Type B pancreatic cell (in vitro differentiated cells): ENCODE measurements around the gene RANBP10. TPM values are rescaled to one million over a fixed set of nuclear protein-coding genes. Genes with fewer than 3 reads are reported as not detected.
A peak's percentile ranks its signal among the peaks of the same experiment; 100 is the strongest.

ENCODE experiments used
- DNase-seq: peaks from one replicate; pipeline ENCODE4 v3.0.0; 2021; ENCODE audit warnings: mixed read lengths; ENCODE audit not compliant: unreplicated experiment; ENCODE audit errors: extremely low spot score
- H3K27ac Mint-ChIP-seq: 2 replicates; pipeline ENCODE4 v1.8.0; 2021; ENCODE audit warnings: mild to moderate bottlenecking, mixed read lengths
- H3K27me3 Mint-ChIP-seq: 2 replicates; pipeline ENCODE4 v1.8.0; 2021; ENCODE audit warnings: mixed read lengths
- H3K36me3 Mint-ChIP-seq: 2 replicates; pipeline ENCODE4 v1.8.0; 2021; ENCODE audit warnings: mixed read lengths
- H3K4me1 Mint-ChIP-seq: one replicate; pipeline ENCODE4 v1.8.0; 2021; ENCODE audit warnings: mixed read lengths; ENCODE audit not compliant: unreplicated experiment
- H3K4me3 Mint-ChIP-seq: 2 replicates; pipeline ENCODE4 v1.8.0; 2021; ENCODE audit warnings: mild to moderate bottlenecking, mixed read lengths
- H3K9me3 Mint-ChIP-seq: 2 replicates; pipeline ENCODE4 v1.8.0; 2021; ENCODE audit warnings: mixed read lengths
- total RNA-seq: library from RNA; stranded (reverse); gene quantifications from 2 replicates; pipeline ENCODE4 v1.2.1, GENCODE V29; 2021; ENCODE audit warnings: low replicate concordance
- TF ChIP-seq, protein P1 (sequence below): fragments of 200-600 bp; sonication (generic); conservative IDR thresholded peaks from 2 replicates; pipeline ENCODE4 v1.5.0; 2021; ENCODE audit warnings: antibody characterized with exemption, mild to moderate bottlenecking

RANBP10 gene
- total RNA-seq, 1 donor from 2014 or later, result 27.3 TPM

DNA sequence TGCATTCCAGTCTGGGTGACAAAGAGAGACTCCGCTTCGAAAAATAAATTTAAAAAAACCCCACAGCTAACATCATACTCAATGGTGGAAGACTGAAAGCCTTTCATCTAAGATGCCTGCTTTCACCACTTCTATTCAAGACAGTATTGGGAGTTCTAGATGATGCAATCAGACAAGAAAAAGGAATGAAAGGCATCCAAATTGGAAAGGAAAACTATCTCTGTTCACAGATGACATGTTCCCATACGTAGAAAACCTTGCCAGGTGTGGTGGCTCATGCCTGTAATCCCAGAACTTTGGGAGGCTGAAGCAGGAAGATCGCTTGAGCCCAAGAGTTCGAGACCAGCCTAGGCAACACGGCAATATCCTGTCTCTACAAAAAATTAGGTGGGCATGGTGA, 31.1 kb downstream of the RANBP10 start:
- no peak for DNase-seq
- no peaks in the 10 kb centered on the region for H3K27me3 Mint-ChIP-seq
- H3K36me3 Mint-ChIP-seq, result peaks cover 19% of the 10 kb centered on the region
- H3K9me3 Mint-ChIP-seq, result no peaks in the 10 kb centered on the region
- TF ChIP-seq, protein P1, sequence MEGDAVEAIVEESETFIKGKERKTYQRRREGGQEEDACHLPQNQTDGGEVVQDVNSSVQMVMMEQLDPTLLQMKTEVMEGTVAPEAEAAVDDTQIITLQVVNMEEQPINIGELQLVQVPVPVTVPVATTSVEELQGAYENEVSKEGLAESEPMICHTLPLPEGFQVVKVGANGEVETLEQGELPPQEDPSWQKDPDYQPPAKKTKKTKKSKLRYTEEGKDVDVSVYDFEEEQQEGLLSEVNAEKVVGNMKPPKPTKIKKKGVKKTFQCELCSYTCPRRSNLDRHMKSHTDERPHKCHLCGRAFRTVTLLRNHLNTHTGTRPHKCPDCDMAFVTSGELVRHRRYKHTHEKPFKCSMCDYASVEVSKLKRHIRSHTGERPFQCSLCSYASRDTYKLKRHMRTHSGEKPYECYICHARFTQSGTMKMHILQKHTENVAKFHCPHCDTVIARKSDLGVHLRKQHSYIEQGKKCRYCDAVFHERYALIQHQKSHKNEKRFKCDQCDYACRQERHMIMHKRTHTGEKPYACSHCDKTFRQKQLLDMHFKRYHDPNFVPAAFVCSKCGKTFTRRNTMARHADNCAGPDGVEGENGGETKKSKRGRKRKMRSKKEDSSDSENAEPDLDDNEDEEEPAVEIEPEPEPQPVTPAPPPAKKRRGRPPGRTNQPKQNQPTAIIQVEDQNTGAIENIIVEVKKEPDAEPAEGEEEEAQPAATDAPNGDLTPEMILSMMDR, result no peak
- no peak overlapping the region for H3K4me3 Mint-ChIP-seq
- H3K4me1 Mint-ChIP-seq, result no peaks in the 10 kb centered on the region
- no peak overlapping the region for H3K27ac Mint-ChIP-seq

DNA sequence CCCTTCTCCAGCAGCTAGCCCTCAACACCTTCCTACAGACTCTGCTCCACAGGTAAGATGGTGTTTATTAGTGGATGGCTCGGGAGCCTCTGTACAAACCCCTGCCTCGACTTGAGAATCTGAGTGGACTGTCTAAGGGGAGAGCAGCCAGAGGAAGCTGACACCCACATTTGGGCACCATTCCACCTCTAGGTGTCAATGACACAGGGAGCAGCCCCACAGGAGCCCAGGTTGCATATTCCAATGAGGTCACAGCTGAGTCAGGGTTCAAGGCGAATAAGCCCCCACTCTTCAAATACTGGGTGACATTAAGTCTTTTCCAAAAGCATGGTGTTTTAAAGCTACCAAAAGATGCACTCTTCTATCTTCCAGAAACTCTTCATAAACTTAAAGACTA, 31.9 kb downstream of the RANBP10 start:
- TF ChIP-seq, protein P1, result no peak
- Mint-ChIP-seq H3K36me3 (peaks cover 23% of the 10 kb centered on the region), H3K27ac (no peak overlapping the region), H3K4me3 (no peak overlapping the region), H3K4me1 (no peaks in the 10 kb centered on the region), H3K9me3 (no peaks in the 10 kb centered on the region), H3K27me3 (no peaks in the 10 kb centered on the region)
- DNase-seq, result no peak

GRCh38 chr16:67773569-67774456, 32.5 kb downstream of the RANBP10 start:
- H3K27me3 Mint-ChIP-seq, result no peaks in the 10 kb centered on the region
- H3K9me3 Mint-ChIP-seq, result no peaks in the 10 kb centered on the region
- H3K4me1 Mint-ChIP-seq, result no peaks in the 10 kb centered on the region
- H3K4me3 Mint-ChIP-seq, result no peak overlapping the region
- DNase-seq, result no peak
- peaks cover 23% of the 10 kb centered on the region for H3K36me3 Mint-ChIP-seq
- no peak overlapping the region for H3K27ac Mint-ChIP-seq
- TF ChIP-seq, protein P1, result no peak

GRCh38 chr16:67773099-67773498, 33.3 kb downstream of the RANBP10 start:
- no peak overlapping the region for H3K27ac Mint-ChIP-seq

GRCh38 chr16:67770346-67770991, 35.9 kb downstream of the RANBP10 start:
- no peaks in the 10 kb centered on the region for H3K27me3 Mint-ChIP-seq
- H3K36me3 Mint-ChIP-seq, result peaks cover 29% of the 10 kb centered on the region
- no peak for DNase-seq
- peaks cover 4% of the 10 kb centered on the region for H3K4me1 Mint-ChIP-seq
- no peaks in the 10 kb centered on the region for H3K9me3 Mint-ChIP-seq
- H3K4me3 Mint-ChIP-seq, result no peak overlapping the region
- peak overlapping the region; percentile 22 for H3K27ac Mint-ChIP-seq
- TF ChIP-seq, protein P1, result no peak

More at GRCh38 chr16:67773099-67773498, 33.3 kb downstream of the RANBP10 start:
- Mint-ChIP-seq H3K4me3 (no peak overlapping the region), H3K36me3 (peaks cover 23% of the 10 kb centered on the region), H3K4me1 (no peaks in the 10 kb centered on the region), H3K27me3 (no peaks in the 10 kb centered on the region), H3K9me3 (no peaks in the 10 kb centered on the region)
- TF ChIP-seq, protein P1, result no peak
- DNase-seq, result no peak
